Calu3 (cell line): ENCODE measurements around the gene HLA-C. TPM values are rescaled to one million over a fixed set of nuclear protein-coding genes. Genes with fewer than 3 reads are reported as not detected.

ENCODE experiments used
- Bru-seq: library from RNA; stranded (reverse); fragments of 400-500 nt; gene quantifications from one replicate; lab custom pipeline; 2021; lab: Mats Ljungman, UMichigan
- BruChase-seq, 2 experiments: library from RNA; stranded (reverse); fragments of 400-500 nt; gene quantifications; one replicate each; lab custom pipeline; 2021; lab: Mats Ljungman, UMichigan
- BruUV-seq: library from RNA; stranded (reverse); fragments of 400-500 nt; replicated peaks from 2 replicates; lab custom pipeline; 2021; lab: Mats Ljungman, UMichigan
- CTCF ChIA-PET: fragments of 300-600 bp; sonication (Branson Sonifier 250); formaldehyde crosslinking; loops from one replicate; lab custom pipeline; 2022; ENCODE audit warnings: antibody characterized with exemption; lab: Charles Lee
- DNase-seq: peaks from one replicate; pipeline ENCODE4 v3.0.0; 2022
- H3K27ac Mint-ChIP-seq: one replicate; pipeline ENCODE4 v1.8.0; 2022; ENCODE audit warnings: mixed read lengths; ENCODE audit not compliant: unreplicated experiment
- H3K27me3 Mint-ChIP-seq: one replicate; pipeline ENCODE4 v1.8.0; 2022; ENCODE audit warnings: mixed read lengths; ENCODE audit not compliant: unreplicated experiment
- H3K36me3 Mint-ChIP-seq: one replicate; pipeline ENCODE4 v1.8.0; 2022; ENCODE audit warnings: mild to moderate bottlenecking, moderate library complexity, mixed read lengths; ENCODE audit not compliant: insufficient read depth, unreplicated experiment
- H3K4me1 Mint-ChIP-seq: one replicate; pipeline ENCODE4 v1.8.0; 2022; ENCODE audit warnings: mild to moderate bottlenecking, low read depth, mixed read lengths; ENCODE audit not compliant: unreplicated experiment
- H3K4me3 Mint-ChIP-seq: one replicate; pipeline ENCODE4 v1.8.0; 2022; ENCODE audit warnings: mild to moderate bottlenecking, low read depth, moderate library complexity, mixed read lengths; ENCODE audit not compliant: unreplicated experiment
- H3K9me3 Mint-ChIP-seq: one replicate; pipeline ENCODE4 v1.8.0; 2022; ENCODE audit warnings: low read depth, mixed read lengths; ENCODE audit not compliant: unreplicated experiment
- CTCF ChIP-seq: fragments of 200-600 bp; IDR thresholded peaks from one replicate; pipeline ENCODE4 v1.8.0; 2022; ENCODE audit warnings: antibody characterized with exemption; ENCODE audit not compliant: unreplicated experiment
- intact Hi-C: fragments of 100-400 bp; cut with micrococcal nuclease; formaldehyde crosslinking; loops from one replicate; pipeline ENCODE4 v1.10.0; 2022; ENCODE audit not compliant: unreplicated experiment
- long read RNA-seq: library from polyadenylated mRNA; stranded (forward); transcript quantifications from one replicate; pipeline ENCODE4 v2.0.0, GENCODE V29; 2022
- total RNA-seq: library from RNA; stranded (reverse); gene quantifications from 2 replicates; pipeline ENCODE4 v1.2.3, GENCODE V29; 2022

The HLA-C gene
- total RNA-seq (652 and 1,216 TPM in 2 replicates), Bru-seq, nascent RNA (percentile 98 among the genes with signal in this experiment), BruChase-seq, experiment 1, labeled RNA remaining after a 6-hour chase (percentile 100 among the genes with signal in this experiment), BruChase-seq, experiment 2, labeled RNA remaining after a 2-hour chase (percentile 99 among the genes with signal in this experiment)
- long read RNA-seq, transcript HLA-C-201 (8 exons, 1,536 nt) = major isoform, 2,465 of 2,869 reads
- long read RNA-seq, transcript HLA-C-208 (6 exons, 1,880 nt) = minor isoform, 91 of 2,869 reads
- long read RNA-seq, partial matches to known transcripts = 159 of 2,869 reads
- long read RNA-seq, other reads (novel, unspliced or antisense) = 146 of 2,869 reads

GRCh38 chr6:31271641-31272357 is at the start of gene HLA-C:
HLA-C (minus strand) TSS chr6:31272092; CDS start chr6:31272071, 21 bp downstream.
- Mint-ChIP-seq H3K27ac (peak within 1 kb of the TSS; percentile 94), H3K4me3 (peak within 1 kb of the TSS; percentile 82), H3K27me3 (peaks cover 42% of the 10 kb centered on the region), H3K36me3 (peaks cover 43% of the 10 kb centered on the region), H3K9me3 (no peaks in the 10 kb centered on the region), H3K4me1 (peaks cover 17% of the 10 kb centered on the region)
- BruUV-seq = TSS peak; percentile 70
- no peak for TF ChIP-seq CTCF
- intact Hi-C loops = loop anchor here (1.0 kb wide), 1 partner anchor 68 kb away; no protein-coding TSS in a partner anchor
- DNase-seq = peak; percentile 97
- CTCF ChIA-PET = interaction anchor here (0.9 to 1.0 kb wide), 2 partner anchors 68 to 95 kb away, joined by 3 to 7 read pairs; no protein-coding TSS in a partner anchor

DNA sequence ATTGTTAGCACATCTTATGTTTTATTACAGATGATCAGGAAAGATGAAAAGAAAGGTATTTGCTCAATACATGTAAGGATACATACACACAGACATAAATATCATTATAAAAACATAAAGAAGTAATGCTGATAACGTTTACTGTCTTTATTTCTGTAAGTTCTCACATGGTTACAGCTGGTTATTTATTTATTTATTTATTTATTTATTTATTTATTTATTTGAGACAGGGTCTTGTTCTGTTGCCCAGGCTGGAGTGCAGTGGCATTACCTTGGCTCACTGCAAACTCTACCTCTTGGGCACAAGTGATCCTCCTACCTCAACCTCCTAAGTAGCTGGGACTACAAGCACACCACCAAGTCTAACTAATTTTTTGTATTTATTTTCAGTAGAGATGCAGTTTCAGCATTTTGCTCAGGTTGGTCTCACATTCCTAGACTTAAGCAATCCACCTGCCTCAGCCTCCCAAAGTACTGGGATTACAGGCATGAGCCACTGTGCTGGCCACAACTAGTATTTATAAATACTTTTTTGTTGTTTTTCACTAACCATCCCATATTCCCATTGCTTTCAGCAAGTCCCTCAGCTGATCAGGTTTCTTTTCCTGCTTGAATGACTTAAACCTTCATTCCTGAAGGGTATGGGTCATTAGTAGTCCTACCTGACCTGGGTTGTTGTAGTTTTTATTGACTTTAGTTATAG is 49.3 kb upstream of the HLA-C start:
- no peak for TF ChIP-seq CTCF
- BruUV-seq = no TSS peak
- Mint-ChIP-seq H3K9me3 (no peaks in the 10 kb centered on the region), H3K36me3 (no peaks in the 10 kb centered on the region), H3K4me3 (no peak overlapping the region), H3K27ac (no peak overlapping the region), H3K4me1 (no peaks in the 10 kb centered on the region), H3K27me3 (peaks cover 90% of the 10 kb centered on the region)
- CTCF ChIA-PET = interaction anchor here (0.6 kb wide), 2 partner anchors 14 to 454 kb away, joined by 5 to 8 read pairs; no protein-coding TSS in a partner anchor
- intact Hi-C loops = no loop called here
- no peak for DNase-seq

DNA sequence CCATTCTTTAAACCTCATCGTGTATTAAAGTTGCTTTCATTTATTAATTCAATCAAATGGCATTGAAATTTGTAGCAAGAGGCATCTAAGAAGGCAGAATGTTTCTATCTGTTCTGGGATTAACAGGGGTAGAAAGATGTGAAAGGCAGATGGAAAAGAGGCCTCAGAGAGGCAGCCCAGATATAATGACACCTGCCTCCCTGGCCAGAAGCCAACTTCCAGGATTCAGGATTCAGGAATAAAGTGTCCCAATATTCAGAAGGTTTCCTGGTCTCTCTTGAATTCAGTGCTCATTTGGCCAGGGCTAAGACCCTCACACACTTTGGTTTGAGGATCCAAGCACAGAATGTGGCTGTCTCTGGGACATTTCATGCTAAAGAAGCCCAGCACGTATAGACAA is 45.1 kb upstream of the HLA-C start:
- CTCF ChIA-PET = no interaction called here
- no peak overlapping the region for H3K27ac Mint-ChIP-seq
- no peak overlapping the region for H3K4me3 Mint-ChIP-seq
- no peaks in the 10 kb centered on the region for H3K36me3 Mint-ChIP-seq
- H3K4me1 Mint-ChIP-seq = no peaks in the 10 kb centered on the region
- DNase-seq = no peak
- BruUV-seq = no TSS peak
- no peaks in the 10 kb centered on the region for H3K9me3 Mint-ChIP-seq
- TF ChIP-seq CTCF = no peak
- H3K27me3 Mint-ChIP-seq = peaks cover 93% of the 10 kb centered on the region
- intact Hi-C loops = no loop called here

DNA sequence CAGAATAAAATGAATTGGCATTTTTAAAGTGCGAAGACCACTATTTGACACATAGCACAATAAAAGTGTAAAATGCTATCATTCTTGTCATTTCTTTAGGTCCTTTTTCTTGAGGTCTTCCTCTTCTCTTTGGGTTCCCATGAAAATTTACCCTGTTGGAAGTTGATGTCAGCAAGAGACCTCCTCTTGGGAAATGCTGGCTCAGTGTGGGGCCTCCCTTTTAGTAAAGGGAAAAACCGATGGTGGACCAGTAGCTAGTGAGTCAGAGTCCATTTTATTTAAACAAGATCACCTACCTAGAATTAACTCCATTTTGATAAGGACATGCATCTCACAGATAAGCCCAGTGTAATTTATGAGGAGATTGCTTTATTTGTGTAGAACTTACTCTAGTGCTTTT is 37.7 kb upstream of the HLA-C start:
- Mint-ChIP-seq H3K9me3 (no peaks in the 10 kb centered on the region), H3K4me3 (no peak overlapping the region), H3K4me1 (no peaks in the 10 kb centered on the region), H3K27me3 (peaks cover 98% of the 10 kb centered on the region), H3K36me3 (peaks cover 9% of the 10 kb centered on the region), H3K27ac (no peak overlapping the region)
- CTCF ChIA-PET = no interaction called here
- DNase-seq = no peak
- intact Hi-C loops = no loop called here
- no peak for TF ChIP-seq CTCF
- BruUV-seq = no TSS peak
